CD4-positive, alpha-beta T cell treated with Interleukin-21 for 1 hour (primary cell): Measurements from ENCODE around the gene PACSIN2.
"Not testable (repeated sequence)": the region's sequence is repeated elsewhere in the genome, so short reads cannot be mapped to it uniquely, and the experiment has no call there.

ENCODE experiments used
- DNase-seq: peaks from one replicate; pipeline ENCODE4 v3.0.0-alpha.2; 2020

The PACSIN2 gene

DNA sequence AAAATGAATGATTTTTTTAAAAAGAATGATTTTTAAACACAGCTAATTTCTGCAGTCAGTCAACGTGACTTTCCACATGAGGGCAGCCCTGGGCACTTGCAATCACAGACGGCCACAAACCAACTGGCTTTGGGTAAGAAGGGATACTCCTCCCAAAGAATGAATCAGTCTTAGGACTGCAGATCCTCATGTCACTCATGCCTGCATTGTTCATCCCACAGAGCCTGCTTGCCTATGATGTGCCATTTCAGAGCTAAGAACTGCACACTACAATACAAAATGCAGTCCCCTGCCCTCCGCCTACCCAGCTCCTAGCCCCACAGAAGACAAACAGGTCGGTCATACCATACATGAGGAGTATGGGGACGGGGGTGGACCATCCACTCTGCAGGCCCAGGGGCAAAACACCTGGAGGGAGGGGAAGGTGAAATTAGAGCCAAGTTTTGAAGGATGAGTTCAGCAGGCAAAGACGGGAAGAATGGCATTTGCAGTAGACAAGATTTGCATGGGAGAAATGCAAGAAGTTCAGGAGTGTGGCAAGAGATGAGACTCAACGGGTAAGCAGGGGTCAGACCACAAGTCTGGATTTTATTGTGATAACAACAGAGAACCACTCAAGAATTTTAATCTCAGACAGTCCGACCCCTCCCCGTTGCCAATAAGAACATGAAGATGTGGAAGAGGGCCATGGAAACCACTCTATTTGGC lies 24.7 kb downstream of the PACSIN2 start:
- DNase-seq: no peak

DNA sequence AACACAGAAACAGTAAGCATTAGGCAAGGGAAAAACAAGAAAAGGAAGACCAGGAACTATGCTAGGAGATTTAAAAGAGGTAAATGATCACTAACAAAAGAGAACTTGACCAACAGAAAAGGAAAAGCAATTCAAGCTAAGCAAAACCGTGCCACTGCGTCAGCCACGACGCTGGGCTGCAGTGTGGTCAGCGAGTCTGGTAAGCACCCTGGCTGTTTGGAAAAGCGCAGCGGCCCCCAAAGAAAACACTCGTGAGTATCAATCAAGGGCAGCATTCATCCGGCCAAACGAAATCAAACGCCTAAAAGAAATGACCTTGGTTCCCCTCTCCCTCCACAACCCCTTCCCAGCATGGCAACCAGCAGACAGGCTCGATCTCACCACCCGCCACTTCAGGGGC lies 28.8 kb downstream of the PACSIN2 start:
- DNase-seq: no peak

DNA sequence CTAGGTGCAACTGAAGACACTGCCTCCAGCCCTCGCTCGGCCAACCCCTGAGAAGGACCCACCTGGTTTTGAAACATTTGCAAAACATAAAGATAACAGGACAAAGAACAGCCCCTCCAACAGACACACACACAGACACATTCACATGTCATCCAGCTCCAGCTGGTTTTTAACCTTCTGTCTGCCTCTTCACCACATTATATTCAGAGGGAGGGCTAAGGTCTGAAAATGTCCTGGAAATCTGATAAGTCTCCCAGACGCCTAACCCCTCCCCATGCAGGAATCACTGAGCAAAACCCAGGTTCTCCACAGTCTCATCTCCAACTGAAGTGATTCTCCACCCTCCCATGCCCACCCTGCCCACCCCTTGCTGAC lies 29.4 kb downstream of the PACSIN2 start:
- DNase-seq: no peak

DNA sequence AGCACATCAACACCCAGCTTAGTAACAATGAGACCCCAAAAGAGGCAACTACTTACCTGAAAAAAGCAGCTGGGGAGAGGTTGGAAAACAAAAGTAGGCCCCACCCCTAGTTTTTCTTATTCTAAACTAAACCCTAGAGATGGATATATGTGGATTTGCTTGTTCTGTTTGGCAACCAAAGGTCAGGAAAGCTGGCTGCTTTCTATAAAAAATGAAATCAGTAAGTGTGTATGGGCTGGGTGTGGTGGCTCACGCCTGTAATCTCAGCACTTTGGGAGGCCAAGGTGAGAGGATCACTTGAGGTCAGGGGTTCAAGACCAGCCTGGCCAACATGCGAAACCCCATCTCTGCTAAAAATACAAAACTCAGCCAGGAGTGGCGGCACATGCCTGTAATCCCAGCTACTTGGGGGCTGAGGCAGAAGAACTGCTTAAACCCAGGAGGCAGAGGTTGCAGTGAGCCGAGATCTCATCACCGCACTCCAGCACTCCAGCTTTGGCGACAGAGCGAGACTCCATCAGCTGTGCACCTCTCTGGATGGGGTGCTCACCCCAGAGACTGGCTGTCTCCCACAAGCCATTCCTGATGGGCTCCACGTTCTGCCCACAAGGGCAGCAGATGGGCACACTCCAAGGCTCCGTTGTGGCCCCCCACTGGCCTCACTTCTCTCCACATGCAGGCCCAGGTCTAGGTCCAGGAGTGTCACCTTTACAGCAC lies 30.0 kb downstream of the PACSIN2 start:
- no peak for DNase-seq

DNA sequence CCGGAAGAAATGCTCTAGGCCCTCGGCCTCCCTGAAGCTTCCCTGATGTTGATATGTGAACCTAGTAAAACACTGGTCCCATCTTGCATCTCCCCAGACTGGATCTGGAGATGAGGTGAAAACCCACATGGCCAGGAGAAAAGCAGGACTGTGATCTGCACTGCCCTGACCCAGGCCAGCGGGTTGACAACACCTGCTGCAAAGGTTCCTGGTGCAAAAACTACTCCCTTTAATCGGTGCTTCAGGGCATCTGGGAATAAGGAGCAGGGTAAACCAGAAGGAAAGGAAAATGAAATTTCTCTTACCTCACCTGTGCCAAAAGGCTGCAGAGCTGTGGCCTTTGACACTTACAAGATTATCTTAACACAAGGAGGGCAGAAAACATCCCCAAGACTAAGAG lies 30.6 kb downstream of the PACSIN2 start:
- no peak for DNase-seq

DNA sequence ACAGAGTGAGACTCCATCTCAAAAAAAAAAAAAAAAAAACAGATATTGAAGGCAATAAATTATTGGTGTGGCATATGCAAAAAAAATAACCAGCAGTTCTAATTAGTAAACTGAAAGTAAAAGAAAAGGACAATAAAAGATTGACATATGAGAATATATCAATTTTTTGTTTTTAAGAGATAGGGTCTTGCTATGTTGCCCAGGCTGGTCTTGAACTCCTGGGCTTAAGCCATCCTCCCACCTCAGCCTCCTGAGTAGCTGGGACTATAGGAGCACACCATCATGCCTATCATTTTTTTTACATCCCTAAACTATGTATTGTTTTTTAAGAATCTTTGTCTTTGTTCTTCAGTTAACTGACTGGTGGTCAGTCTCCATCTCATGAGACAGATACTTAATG lies 31.5 kb downstream of the PACSIN2 start:
- no peak for DNase-seq

DNA sequence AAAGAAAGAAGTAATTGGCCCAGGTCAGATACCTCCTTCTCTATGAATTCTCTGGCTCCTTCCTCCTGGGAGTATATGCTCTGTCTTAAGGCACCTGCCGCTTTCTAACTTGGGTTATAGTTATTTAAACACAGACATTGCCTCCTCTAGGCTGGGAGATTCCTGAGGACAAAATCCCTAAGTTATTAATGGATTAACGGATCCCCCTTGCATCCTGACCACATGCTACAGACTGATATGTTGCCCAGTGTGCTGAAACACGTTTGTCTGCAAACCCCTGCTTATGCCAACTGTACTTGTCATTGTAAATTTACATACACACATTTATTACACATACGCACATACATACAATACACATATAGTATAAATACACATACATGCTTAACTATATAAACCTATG lies 35.3 kb downstream of the PACSIN2 start:
- DNase-seq: no peak

DNA sequence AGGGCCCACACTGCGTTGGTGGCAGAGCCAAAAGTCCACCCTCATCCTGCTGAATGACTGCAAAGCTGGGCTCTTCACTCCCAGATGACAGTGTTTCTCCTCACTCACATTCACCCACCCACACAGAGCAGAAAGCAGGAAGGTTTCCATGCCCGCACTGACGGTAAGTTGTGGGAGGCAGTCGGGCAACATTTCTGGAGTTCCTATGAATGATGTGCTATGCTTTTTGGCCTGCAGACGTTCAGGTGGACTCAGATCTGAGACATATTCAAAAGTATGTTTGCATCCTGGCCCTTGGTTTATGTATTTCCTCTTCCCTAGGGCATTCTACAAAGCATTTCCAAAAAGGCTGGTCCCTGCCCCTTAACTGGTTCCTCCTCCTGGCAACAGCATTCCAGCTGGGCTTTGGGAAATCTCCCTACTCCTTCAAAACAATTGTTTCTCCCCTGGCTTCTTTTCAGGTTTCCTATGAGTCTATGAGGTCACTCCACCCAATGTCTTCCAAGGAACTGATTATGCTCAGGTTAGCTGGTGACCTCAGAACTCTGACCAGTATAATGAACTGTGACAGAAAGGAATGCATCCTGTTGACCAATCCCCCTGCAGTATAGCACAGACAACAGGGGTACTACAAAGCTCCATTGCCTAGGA lies 36.4 kb downstream of the PACSIN2 start:
- DNase-seq: no peak

DNA sequence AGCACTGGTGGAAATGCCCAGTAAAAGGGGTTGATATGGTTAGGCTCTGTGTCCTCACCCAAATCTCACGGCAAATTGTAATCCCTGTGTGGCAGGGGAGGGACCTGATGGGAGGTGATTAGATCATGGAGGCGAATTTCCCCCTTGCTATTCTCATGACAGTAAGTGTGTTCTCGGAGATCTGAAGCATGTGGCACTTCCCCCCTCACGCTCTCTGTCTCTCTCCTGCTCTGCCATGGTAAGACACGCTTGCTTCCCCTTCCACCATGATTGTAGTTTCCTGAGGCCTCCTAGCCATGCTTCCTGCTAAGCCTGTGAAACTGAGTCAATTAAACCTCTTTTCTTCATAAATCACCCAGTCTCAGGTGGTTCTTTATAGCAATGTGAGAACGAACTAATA lies 37.4 kb downstream of the PACSIN2 start:
- no peak for DNase-seq

DNA sequence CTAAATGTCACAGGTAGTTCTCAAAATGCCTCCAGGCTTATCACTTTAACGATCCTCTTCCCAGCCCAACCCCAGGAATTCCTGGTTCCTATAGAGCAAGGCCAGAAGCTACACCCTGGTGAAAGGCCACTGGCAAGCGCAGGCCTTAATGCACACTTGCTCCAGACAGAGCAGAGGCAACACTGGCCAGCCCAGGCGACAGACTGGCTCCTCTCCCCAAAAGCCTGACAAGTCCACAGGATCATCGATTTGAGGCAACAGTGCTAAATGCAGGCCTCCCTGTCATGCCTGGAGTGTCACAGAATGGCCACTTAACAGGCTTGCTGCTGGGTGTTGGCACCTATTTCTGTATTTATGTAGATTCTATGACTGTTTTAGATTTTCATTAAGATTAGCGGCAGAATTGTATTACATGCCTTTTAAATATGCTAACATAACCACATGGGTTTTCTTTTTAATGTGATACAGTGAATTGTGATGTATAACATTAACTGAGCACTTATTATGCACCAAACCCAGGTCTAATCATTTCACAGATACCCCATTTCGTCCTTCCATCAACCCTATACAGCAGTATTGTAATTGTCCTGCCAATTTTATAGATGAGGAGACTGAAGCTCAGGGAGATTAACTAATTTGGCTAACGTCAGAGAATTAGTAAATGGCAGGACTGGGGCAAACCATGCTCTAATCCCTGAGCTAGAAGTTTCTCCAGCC lies 38.6 kb downstream of the PACSIN2 start:
- DNase-seq: no peak

DNA sequence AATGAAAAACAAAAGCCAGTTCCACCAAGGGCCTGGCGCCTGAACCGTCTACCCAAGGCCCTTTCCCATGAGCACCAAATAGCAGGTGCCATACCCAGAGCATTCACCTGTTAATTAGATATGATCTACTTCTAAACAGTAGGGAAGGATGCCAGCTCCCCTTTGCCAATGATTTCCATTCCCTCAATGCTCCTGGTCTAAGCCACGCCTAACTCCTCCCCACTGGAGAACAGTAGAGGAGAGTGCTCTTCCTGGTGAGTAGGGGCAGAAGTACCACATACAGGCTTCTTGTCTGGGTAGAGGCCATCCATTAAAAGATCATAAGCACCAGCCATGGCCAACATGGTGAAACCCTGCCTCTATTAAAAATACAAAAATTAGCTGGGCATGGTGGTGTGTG lies 40.7 kb downstream of the PACSIN2 start:
- DNase-seq: no peak

DNA sequence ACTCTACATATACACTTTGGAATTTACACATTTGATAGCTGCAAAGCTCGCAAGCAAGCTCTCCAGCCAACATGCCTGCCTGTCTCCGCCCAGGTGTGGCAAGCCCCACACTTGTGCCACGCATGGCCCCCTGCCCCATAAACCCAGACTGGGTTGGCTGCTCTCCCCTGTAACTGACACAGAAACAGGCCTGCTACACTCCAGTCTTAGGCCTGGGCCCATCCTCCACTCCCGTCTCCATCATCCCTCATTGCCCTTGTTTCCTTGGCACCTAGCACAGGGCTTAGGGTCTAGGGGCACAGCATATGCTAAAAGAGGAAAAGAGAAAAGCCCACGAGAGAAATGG lies 41.4 kb downstream of the PACSIN2 start:
- no peak for DNase-seq

DNA sequence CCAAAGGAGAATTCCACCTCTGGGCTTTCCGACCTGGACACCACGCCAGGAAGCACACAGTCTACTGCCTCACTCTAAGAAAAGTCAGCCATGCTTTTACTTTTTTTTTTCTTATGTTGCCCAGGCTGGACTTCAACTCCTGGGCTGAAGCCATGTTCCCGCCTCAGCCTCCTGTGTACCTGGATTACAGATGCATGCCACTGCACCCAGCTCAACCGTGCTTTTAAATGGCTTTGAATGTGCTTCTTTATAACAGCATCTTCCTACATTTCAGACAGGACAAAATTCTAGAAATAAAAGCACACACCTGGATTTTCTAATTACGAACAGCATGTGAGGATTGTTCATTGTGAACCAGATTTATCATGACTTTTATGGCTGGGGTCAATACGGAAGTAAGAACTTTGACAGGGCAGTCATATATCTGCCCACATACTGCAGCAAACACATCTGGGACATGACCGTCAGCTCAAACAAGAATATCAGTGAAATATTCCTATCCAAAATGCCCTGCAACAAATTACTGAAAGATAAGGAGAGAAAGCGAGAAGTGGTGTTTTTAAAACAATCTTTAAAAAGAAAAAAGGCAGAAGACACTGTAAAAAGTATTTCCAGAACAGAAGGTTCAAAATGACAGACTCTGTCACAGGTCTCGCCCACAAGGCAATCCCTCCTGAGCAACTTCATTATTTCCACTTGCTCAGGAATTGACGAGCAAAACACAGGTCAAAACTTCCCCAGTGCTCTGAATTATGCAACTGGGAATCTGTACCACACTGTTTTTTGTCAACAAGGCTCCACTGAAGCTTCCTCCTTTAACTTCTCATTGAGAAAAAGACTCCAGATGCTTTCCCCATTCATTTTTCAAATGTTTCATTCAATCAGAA lies 42.1 kb downstream of the PACSIN2 start:
- no peak for DNase-seq

DNA sequence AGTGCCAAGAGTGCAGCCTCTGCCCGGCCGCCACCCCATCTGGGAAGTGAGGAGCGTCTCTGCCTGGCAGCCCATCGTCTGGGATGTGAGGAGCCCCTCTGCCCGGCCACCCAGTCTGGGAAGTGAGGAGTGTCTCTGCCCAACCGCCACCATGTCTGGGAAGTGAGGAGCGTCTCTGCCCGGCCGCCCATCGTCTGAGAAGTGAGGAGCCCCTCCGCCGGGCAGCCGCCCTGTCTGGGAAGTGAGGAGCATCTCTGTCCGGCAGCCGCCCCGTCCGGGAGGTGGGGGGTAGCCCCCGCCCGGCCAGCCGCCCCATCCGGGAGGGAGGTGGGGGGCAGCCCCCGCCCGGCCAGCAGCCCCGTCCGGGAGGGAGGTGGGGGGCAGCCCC lies 43.5 kb downstream of the PACSIN2 start:
- not testable (repeated sequence) for DNase-seq

DNA sequence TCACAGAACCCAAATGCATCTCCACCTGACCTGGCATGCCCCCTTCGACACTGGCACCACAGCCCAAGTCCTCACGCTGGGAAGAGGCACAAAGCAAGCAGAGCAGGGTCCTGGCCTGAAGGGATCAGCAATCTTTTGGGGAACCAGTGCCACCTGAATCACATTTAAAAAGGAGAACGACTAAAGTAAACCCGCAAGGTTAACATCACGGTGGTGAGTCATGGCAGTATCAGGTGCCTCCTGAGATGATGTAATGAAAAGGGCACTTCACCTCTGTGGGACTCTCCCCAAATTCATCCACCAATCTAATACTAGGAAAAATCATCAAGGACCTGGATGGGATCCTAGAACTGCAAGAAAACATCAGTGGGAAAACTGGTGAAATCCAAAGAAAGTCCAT lies 44.9 kb downstream of the PACSIN2 start:
- DNase-seq: no peak

DNA sequence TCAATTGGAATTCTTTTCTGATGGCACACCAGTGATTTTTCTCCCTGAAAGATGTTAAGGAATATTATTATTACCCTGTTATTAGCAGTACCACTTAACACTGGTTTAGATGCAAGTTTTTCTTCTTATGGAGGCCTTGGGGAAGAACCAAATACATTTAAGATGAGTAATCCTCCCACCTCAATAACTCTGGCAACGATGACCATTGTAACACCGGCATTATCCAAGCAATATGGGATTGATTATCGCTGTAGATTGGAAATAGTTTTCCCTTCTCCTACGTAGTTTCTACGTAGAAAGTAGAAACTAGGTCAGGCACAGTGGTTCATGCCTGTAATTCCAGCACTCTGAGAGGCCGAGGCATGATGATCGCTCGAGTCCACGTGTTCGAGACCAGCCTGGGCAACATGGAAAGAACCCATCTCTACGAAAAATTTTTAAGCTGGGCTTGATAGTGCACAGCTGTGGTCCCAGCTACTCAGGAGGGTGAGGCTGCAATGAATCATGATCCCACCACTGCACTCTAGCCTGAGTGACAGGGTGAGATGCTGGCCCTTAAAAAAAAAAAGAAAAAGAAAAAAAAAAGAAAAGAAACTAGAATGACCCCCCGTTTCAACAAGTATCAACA lies 45.5 kb downstream of the PACSIN2 start:
- no peak for DNase-seq

DNA sequence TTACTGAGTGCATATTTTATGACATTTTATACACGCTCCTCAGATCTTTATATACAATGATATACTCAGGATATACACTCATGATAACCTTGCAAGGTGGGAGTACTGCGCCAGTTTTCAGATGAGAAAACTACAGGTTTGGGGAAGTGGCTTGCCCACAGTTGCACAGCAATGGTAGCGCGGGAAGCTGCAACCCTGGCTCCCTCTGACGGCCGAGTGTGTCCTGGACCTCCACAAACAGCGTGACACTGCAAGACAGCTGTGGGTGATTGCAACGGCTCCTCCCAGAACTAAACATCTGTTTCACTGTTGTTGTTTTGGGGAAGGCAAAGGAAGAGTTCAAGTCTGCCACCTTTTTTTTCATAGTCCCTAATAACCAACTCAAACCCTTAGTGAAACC lies 47.0 kb downstream of the PACSIN2 start:
- peak; percentile 27 for DNase-seq

DNA sequence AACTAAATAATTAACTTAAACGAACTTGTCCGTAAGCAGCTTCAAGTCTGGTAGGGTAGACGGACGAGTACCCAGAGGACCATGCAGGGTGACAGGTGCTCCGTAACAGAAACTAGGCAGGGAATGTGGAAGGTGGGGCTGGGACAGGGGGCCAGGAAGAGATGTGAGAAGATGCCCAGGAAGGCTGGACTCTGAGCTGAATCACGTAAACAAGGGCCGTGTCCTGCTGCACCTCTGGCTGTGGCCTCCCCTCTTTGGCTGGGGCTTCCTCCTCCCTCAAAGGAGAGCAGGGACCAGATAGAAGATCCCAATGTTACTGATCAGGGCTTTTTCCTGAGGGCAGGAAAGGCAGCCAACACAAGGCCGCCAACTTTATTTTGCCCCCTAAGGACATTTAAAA lies 47.9 kb downstream of the PACSIN2 start:
- DNase-seq: no peak

DNA sequence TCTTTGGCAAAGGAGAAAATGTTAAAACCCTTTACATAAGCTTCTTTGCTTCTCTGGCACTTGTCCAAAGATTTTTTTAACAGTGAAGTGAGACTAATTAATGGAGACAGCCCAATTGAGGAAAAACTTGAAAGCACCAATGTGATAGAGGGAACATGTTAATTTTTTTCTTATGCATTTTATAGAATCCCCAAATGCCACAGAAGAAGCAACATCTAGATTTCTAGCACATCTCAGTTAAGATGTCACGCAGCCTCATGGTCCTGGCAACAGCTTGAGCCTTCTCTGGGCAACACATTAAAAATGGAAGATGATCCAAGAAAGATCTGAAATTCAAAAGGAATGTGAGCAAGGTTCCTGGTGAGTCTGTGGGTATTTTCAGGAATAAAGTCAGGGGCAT lies 48.5 kb downstream of the PACSIN2 start:
- no peak for DNase-seq

DNA sequence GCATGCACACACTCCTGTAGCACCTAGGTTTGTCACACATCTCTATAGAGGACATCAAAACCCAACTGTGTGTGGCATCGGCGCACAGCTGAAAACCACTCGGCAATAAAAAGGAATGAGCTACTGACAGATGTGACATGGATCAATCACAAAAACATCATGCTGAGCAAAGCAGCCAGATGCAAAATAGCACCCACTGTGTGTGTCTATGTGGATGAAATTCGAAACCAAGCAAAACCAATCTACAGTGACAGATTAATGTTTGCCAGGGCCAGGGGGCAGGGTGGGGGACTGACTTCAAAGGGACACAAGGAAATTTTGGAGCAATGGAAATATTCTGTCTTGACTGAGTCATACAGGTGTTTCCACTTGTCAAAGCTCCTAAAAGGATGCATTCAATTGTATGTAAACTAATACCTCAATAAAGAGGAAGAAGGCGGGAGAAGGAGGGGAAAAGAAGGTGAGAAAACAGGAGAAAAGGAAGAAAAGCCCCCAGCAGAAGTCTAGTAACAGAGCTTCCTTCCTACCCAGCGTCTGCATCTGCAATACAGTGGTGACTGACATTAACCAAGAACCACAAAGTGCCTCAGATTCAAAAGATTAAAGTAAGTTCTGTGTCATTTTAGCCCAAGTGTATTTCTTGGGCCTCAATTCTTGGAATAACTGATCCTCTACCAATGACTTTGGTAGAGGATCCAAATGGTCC lies 49.8 kb downstream of the PACSIN2 start:
- DNase-seq: no peak

DNA sequence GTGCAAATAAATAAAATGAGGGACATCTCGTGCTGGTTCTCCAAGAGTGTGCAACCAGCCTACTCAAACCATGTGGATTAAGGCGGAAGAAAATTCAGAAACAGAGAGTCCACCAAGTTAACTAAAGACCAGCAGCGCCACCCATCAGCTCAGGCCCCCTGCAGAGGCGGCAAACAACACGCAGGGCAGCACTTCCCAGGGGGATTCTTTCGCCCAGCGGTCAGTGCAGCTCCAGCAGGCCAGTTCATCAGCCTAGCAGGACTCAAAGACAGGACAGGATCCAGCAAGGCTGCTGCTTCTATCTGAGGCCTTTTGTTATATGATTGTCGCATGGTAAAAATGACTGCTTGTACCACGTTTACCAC lies 51.7 kb downstream of the PACSIN2 start:
- DNase-seq: no peak
